ENCODE results near the gene NOC2L. TPM values are rescaled to one million over a fixed set of nuclear protein-coding genes. Genes with fewer than 3 reads are reported as not detected.

NOC2L gene
- total RNA-seq, 1 experiment from 2014 or later, result 130 TPM

GRCh38 chr1:978835-979743, 20.0 kb upstream of the NOC2L start:
- H4K5ac ChIP-seq (ENCODE audit: insufficient read length, low read depth, low read length), result no peak overlapping the region
- H3K4me2 ChIP-seq (ENCODE audit: insufficient read depth, insufficient read length, low read length), result no peak overlapping the region
- Mint-ChIP-seq H3K27me3 (ENCODE audit: low read depth) (peaks cover 67% of the 10 kb centered on the region), H3K27ac (no peak overlapping the region), H3K36me3 (ENCODE audit: insufficient read depth in 1 of 3, low read depth in 3 of 3) (peaks cover 0 to 6% (median 4%) of the 10 kb centered on the region in 3 experiments; a peak in 4 of 7 replicates), H3K4me1 (peaks cover 5 to 9% of the 10 kb centered on the region in 2 experiments; a peak in 3 of 4 replicates), H3K4me3 (no peak overlapping the region), H3K9me3 (peaks cover 4 to 6% of the 10 kb centered on the region in 2 experiments)
- H3K4ac ChIP-seq (ENCODE audit: low read depth, low read length), result no peak overlapping the region
- H3K4me1 ChIP-seq (ENCODE audit: insufficient read depth, low read length), result no peaks in the 10 kb centered on the region
- H2BK5ac ChIP-seq (ENCODE audit: insufficient read length, low read length), result no peak overlapping the region
- H3K56ac ChIP-seq (ENCODE audit: insufficient read length, low read depth, low read length), result no peak overlapping the region
- H3K79me2 ChIP-seq (ENCODE audit: insufficient read depth, low read length), result no peaks in the 10 kb centered on the region
- no peaks in the 10 kb centered on the region for H3K9me3 ChIP-seq (ENCODE audit: control insufficient read depth, low read depth, low read length)
- no peak for TF ChIP-seq CTCF (conservative IDR thresholded peaks at IDR 0.05)
- H4K91ac ChIP-seq (ENCODE audit: insufficient read length, low read depth, low read length), result no peak overlapping the region
- H2BK20ac ChIP-seq (ENCODE audit: low read depth, low read length, poor library complexity, severe bottlenecking), result no peak overlapping the region
- no peak for DNase-seq
- no peak overlapping the region for H3T11ph ChIP-seq (ENCODE audit: low read length)
- H3K14ac ChIP-seq (ENCODE audit: insufficient read depth, low read length), result no peak overlapping the region; the same call in 1 of the 2 replicates
- peaks cover 2% of the 10 kb centered on the region; the same call in 1 of the 2 replicates for H3K27me3 ChIP-seq (ENCODE audit: insufficient read depth, low read length)
- no peak overlapping the region for H2BK15ac ChIP-seq (ENCODE audit: low read depth, low read length)
- no CpG with 5 or more reads among the region's 60 CpGs for WGBS (ENCODE audit: extremely low coverage, insufficient read length, low lambda C conversion rate)
- no peak overlapping the region for H3K23ac ChIP-seq (ENCODE audit: insufficient read length, low read depth, low read length)
- H3K79me1 ChIP-seq (ENCODE audit: insufficient read depth, low read depth, low read length, poor library complexity, severe bottlenecking), result no peaks in the 10 kb centered on the region
- no peak overlapping the region for H2BK120ac ChIP-seq (ENCODE audit: low read depth, low read length, poor library complexity, severe bottlenecking)
- no peaks in the 10 kb centered on the region for H4K20me1 ChIP-seq (ENCODE audit: control insufficient read depth, insufficient read depth, insufficient read length)
- H3K23me2 ChIP-seq (ENCODE audit: insufficient read length, low read depth, low read length, poor library complexity, severe bottlenecking), result no peaks in the 10 kb centered on the region
- no peak overlapping the region for H2AFZ ChIP-seq (ENCODE audit: low read length)
- no peak overlapping the region for H3K27ac ChIP-seq (ENCODE audit: insufficient read length, low read depth, low read length)
- no peak overlapping the region for H3K18ac ChIP-seq (ENCODE audit: insufficient read length, low read depth, low read length)
- H2AK5ac ChIP-seq (ENCODE audit: insufficient read length, low read length), result no peak overlapping the region
- H2BK12ac ChIP-seq (ENCODE audit: insufficient read length, low read depth, low read length), result no peak overlapping the region
- no peak overlapping the region for H4K8ac ChIP-seq (replicated peaks; ENCODE audit: insufficient read length, low read depth, low read length)
- H3K9ac ChIP-seq (ENCODE audit: extremely low read depth, insufficient read length, low read length), result no peak overlapping the region

All from H9 (cell line).